Testis (tissue), 3 donors: ENCODE results near the gene AUTS2. TPM values are rescaled to one million over a fixed set of nuclear protein-coding genes. Genes with fewer than 3 reads are reported as not detected.

ENCODE experiments used
- DNase-seq: peaks from one replicate; pipeline ENCODE4 v3.0.0-alpha.2; 2019
- H3K27ac ChIP-seq, 2 donors: fragments of 200-600 bp; sonication (generic); one replicate each; pipeline ENCODE4 v1.5.1; 2019
- H3K27me3 ChIP-seq: fragments of 200-600 bp; sonication (generic); one replicate; pipeline ENCODE4 v1.5.1; 2019
- H3K36me3 ChIP-seq: fragments of 200-600 bp; sonication (generic); one replicate; pipeline ENCODE4 v1.5.1; 2017; ENCODE audit warnings: low read depth; ENCODE audit errors: missing control alignments
- H3K4me1 ChIP-seq: fragments of 200-600 bp; sonication (generic); one replicate; pipeline ENCODE4 v1.5.1; 2019
- H3K4me3 ChIP-seq, 2 donors: fragments of 200-600 bp; sonication (generic); one replicate each; pipeline ENCODE4 v1.5.1; 2017 to 2019
- H3K9me3 ChIP-seq: fragments of 200-600 bp; sonication (generic); one replicate; pipeline ENCODE4 v1.5.1; 2017
- POLR2A ChIP-seq: fragments of 450-650 bp; IDR thresholded peaks from one replicate; pipeline ENCODE4 v1.6.1; 2017; ENCODE audit warnings: antibody characterized with exemption, mild to moderate bottlenecking, moderate library complexity
- WGBS, 2 donors: methylation state at CpG; one replicate each; pipeline ENCODE4 v1.1.5; 2018; 5-methylcytosine and 5-hydroxymethylcytosine counted together
- intact Hi-C: fragments of 100-400 bp; cut with DNase I; formaldehyde crosslinking; loops from one replicate; pipeline ENCODE4 v1.15.1; 2023; ENCODE audit warnings: low total_unique reads
- polyA plus RNA-seq: library from polyadenylated mRNA; stranded (reverse); fragments of 350-450 nt; fragmentation: Illumina TruSeq; extraction: RNeasy Lipid Tissue Mini Kit (QIAGEN cat#74804); gene quantifications from one replicate; pipeline ENCODE4 v1.2.3, GENCODE V29; 2014; ENCODE audit warnings: low read depth, low replicate concordance; ENCODE audit not compliant: insufficient read depth
- total RNA-seq, 2 donors: library from RNA; depleted of rRNA; stranded (reverse); fragments of >200 nt; gene quantifications; one replicate each; pipeline ENCODE4 v1.2.3, GENCODE V29; 2016
- TF ChIP-seq, protein P1 (sequence below), 3 experiments: fragments of 450-650 bp in 2 of 3; fragments of 200-600 bp in 1 of 3; sonication (generic) in 1 of 3; IDR thresholded peaks; one replicate each; pipeline ENCODE4 v1.5.1; 2016 to 2019; ENCODE audit warnings: antibody characterized with exemption in 3 of 3, mild to moderate bottlenecking in 2 of 3, moderate library complexity in 1 of 3

The AUTS2 gene
- total and polyA plus RNA-seq, 3 donors from 2014 or later: 21.3 to 75.5 (median 56.1) TPM

DNA sequence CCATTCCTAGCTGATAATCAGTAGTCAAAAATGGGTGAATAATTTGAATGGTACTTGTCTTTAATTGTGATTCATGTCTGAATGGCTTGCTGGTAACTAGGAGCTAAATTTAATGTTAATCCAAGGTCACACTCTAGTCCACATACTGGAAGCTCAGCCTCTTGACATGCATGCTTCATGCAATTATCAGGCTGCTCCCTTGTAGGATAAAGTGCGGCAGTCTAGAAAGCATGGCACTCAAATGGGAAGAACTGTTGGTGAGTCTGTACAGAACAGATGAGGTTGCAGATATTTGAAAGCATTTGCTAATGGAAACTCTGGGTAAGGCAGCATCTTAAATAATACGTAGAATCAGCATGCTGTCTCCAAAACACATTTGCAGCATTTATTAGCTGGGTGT, 499.4 kb downstream of the AUTS2 start:
- Histone ChIP-seq H3K4me3 (no peak overlapping the region), H3K27me3 (no peaks in the 10 kb centered on the region), H3K27ac (no peak overlapping the region), H3K4me1 (no peaks in the 10 kb centered on the region), H3K9me3 (no peaks in the 10 kb centered on the region), H3K36me3 (no peaks in the 10 kb centered on the region)
- DNase-seq: no peak
- intact Hi-C loops: no loop called here
- TF ChIP-seq, protein P1, sequence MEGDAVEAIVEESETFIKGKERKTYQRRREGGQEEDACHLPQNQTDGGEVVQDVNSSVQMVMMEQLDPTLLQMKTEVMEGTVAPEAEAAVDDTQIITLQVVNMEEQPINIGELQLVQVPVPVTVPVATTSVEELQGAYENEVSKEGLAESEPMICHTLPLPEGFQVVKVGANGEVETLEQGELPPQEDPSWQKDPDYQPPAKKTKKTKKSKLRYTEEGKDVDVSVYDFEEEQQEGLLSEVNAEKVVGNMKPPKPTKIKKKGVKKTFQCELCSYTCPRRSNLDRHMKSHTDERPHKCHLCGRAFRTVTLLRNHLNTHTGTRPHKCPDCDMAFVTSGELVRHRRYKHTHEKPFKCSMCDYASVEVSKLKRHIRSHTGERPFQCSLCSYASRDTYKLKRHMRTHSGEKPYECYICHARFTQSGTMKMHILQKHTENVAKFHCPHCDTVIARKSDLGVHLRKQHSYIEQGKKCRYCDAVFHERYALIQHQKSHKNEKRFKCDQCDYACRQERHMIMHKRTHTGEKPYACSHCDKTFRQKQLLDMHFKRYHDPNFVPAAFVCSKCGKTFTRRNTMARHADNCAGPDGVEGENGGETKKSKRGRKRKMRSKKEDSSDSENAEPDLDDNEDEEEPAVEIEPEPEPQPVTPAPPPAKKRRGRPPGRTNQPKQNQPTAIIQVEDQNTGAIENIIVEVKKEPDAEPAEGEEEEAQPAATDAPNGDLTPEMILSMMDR (IDR thresholded peaks at IDR 0.05): no peak
- TF ChIP-seq POLR2A: no peak
- WGBS, 2 donors: 87 to 88% methylated on average over 2 of the region's 2 CpGs

DNA sequence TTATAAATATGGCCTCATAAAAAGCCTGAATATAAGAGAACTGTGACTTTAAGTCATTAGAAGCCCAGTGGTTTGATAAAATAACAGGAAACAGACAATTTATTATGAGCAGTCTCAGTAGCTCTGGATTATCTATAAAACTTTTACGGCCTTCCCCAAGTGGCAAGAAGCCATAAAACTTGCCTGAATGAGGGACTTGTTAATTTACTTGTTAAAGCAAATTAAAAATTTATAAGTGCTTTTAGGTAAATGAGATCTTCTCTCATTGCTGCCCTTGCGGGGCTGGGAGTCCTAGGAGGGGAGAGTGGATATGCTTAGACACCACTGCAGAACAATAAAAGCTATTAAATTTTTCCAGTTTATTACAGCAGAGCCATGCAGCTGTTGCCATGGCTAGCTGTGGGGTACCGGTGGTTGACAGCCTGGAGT, 499.9 kb downstream of the AUTS2 start:
- Histone ChIP-seq H3K9me3 (no peaks in the 10 kb centered on the region), H3K4me3 (no peak overlapping the region), H3K27me3 (no peaks in the 10 kb centered on the region), H3K4me1 (no peaks in the 10 kb centered on the region), H3K27ac (no peak overlapping the region), H3K36me3 (no peaks in the 10 kb centered on the region)
- 42 to 49% methylated on average over 3 of the region's 3 CpGs for WGBS, 2 donors
- no peak for DNase-seq
- no peak for TF ChIP-seq POLR2A
- TF ChIP-seq, protein P1 (IDR thresholded peaks at IDR 0.05): no peak
- intact Hi-C loops: no loop called here

DNA sequence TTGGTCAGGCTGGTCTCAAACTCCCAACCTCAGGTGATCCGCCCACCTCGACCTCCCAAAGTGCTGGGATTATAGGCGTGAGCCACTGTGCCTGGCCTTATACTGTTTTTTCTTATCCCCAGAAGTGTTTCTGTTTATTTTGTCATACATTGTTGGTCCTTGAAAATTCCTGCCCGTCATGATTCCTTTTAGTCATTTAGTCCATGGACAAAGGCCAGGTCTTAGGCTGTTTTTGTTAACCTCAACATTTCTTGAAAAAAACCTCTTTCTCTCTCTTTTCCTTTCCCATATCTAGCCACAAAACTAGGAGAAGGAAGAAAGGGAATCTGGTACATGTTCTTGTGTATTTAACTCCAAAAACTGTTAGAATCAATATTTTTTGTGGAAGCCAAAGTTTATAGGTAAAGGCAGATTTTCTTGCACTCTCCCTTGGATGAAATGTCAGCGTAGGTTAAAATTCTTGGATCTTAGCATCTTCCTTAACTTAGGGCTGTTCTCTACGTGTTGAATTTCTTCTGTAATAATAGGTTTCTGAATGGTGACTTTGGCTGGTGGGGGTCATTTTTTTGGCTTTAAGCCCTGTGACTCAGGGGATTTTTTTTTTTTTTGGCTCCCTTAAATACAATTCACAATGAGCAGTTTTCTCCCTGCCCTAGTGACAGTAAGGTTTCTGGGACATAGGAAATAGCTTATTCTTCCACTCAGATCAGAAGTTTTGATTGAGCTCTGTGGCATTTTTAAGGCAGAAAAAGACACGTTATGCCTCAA, 500.8 kb downstream of the AUTS2 start:
- 61 to 74% methylated on average over 7 of the region's 7 CpGs for WGBS, 2 donors
- TF ChIP-seq, protein P1 (IDR thresholded peaks at IDR 0.05): no peak
- no peak for TF ChIP-seq POLR2A
- Histone ChIP-seq H3K27me3 (no peaks in the 10 kb centered on the region), H3K36me3 (no peaks in the 10 kb centered on the region), H3K27ac (no peak overlapping the region), H3K4me3 (no peak overlapping the region), H3K9me3 (no peaks in the 10 kb centered on the region), H3K4me1 (no peaks in the 10 kb centered on the region)
- DNase-seq: no peak
- intact Hi-C loops: no loop called here

DNA sequence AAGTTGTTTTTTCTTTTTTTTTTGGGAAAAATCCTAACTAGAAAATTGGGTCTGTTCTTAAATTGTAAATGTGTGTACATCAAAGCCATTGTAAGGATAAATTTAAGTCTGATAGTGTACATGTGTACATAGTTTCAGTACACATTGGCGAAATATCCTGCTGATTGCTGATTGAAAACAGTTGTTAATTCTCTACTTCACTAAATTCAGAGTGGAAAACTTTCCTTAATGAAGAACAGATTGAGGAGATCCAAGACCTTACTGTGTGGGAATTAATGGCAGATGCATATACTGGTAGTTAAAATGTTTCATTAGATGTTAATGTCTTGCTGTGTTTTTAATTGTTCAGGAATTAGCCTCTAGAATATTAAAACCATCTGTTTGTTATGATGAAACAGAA, 506.0 kb downstream of the AUTS2 start:
- no peak for DNase-seq
- no peaks in the 10 kb centered on the region for H3K4me1 ChIP-seq
- H3K27me3 ChIP-seq: no peaks in the 10 kb centered on the region
- no peaks in the 10 kb centered on the region for H3K9me3 ChIP-seq
- H3K27ac ChIP-seq: no peak overlapping the region
- no peak for TF ChIP-seq POLR2A
- TF ChIP-seq, protein P1 (IDR thresholded peaks at IDR 0.05): no peak
- intact Hi-C loops: no loop called here
- H3K4me3 ChIP-seq: no peak overlapping the region
- no peaks in the 10 kb centered on the region for H3K36me3 ChIP-seq
- 90 to 100% methylated on average over 1 of the region's 1 CpG for WGBS, 2 donors

DNA sequence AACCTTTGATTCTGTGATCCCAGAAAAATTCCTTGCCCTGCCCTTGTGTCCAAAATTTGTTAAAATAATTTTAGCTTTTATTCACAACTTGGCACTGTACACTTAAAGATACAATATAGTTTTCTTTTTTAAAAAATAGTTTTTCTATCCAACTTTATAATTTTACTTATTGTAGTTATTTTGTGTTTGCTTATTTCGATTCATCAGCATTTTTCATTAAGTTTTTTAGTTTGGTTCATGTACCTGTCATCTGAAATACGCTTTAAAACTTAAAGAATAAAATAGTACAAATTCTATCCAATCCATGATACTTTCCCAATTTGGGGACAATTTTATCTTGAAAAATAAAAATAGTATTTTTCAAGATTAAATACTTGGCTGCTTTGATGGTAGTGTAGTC, 514.8 kb downstream of the AUTS2 start:
- Histone ChIP-seq H3K4me1 (no peaks in the 10 kb centered on the region), H3K27ac (no peak overlapping the region), H3K36me3 (no peaks in the 10 kb centered on the region), H3K9me3 (no peaks in the 10 kb centered on the region), H3K27me3 (no peaks in the 10 kb centered on the region), H3K4me3 (no peak overlapping the region)
- no peak for DNase-seq
- intact Hi-C loops: no loop called here
- WGBS, 2 donors: 92 to 98% methylated on average over 2 of the region's 2 CpGs
- no peak for TF ChIP-seq POLR2A
